HG03575 (cell line): Measurements from ENCODE around the gene NUTM1.
"Not testable (repeated sequence)": the region's sequence is repeated elsewhere in the genome, so short reads cannot be mapped to it uniquely, and the experiment has no call there.

Experiments used
- ATAC-seq: cut with Tn5 transposase; IDR thresholded peaks from one replicate; pipeline ENCODE4 v1.9.1; 2021; ENCODE audit not compliant: unreplicated experiment, insufficient number of reproducible peaks, low FRiP score; ENCODE audit errors: extremely low read depth

Gene NUTM1

DNA sequence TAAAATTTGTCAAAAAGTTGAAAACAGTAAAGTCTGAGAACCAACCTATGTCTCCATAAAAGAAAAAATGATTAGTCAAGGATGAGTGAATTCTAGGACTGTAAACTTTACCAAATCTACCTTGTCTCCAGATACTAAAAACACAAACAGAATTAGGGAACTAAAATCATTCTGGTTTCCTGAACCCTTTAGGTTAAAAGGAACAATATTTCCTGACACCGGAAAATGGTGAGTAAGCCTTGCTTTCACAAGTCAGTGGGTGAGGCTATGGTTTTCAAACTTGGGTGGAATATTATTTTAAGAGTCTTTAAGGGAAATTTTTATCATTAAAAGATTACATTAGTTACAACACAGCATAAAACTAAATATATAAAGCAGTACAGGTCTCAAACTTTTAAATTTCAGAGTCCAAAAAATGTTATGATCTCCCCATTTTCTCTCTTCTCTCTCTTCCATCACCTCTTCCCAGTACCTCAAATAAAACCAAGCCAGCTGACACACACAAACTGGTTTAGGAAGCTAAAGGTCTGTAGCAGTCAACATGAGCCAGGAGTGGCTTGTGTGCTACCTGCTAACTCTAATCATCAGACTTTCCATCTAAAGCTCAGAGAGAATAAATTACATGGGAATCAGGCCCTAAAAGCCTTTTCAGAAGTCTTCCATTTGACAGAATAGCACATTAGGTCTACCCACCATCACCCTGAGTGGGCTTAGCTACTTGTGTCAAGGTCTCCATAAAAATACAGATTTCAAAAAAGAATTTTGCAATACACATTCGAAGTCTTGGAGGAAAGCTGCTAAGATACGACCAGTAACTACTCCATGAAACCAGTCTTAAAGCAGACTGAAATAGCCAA, 7.7 kb upstream of the NUTM1 start:
- no peak for ATAC-seq

- ATAC-seq, result no peak
Observed at GRCh38 chr15:34336231-34336990, 6.7 kb upstream of the NUTM1 start.

GRCh38 chr15:34336991-34337556, 6.0 kb upstream of the NUTM1 start:
- ATAC-seq, result no peak

GRCh38 chr15:34337557-34338306, 5.4 kb upstream of the NUTM1 start, which contains the start of gene SLC12A6:
Gene SLC12A6, minus strand, starts transcription at chr15:34337781. Its CDS starts 1,101 bp downstream, at chr15:34336680.
- ATAC-seq, result no peak

- no peak for ATAC-seq
Observed at GRCh38 chr15:34338347-34338746, 4.8 kb upstream of the NUTM1 start.

DNA sequence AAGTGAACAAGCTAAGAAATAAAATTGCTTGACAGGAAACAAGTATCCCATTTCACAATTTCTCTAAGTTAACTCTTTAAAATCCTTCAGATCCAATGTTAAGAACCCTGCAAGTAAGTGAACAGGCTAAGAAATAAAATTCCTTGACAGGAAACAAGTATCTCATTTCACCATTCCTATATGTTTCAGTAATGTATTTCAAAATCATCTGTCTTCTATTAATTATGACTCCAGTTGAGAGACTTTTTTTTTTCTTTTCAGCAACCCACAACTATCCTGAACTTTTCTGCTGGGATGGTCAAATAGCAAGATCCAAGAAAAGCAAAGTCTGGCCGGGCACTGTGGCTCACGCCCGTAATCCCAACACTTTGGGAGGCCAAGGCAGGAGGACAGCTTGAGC, 3.2 kb upstream of the NUTM1 start:
- ATAC-seq, result no peak

- no peak for ATAC-seq
Observed at GRCh38 chr15:34341381-34342212, 1.5 kb upstream of the NUTM1 start.

DNA sequence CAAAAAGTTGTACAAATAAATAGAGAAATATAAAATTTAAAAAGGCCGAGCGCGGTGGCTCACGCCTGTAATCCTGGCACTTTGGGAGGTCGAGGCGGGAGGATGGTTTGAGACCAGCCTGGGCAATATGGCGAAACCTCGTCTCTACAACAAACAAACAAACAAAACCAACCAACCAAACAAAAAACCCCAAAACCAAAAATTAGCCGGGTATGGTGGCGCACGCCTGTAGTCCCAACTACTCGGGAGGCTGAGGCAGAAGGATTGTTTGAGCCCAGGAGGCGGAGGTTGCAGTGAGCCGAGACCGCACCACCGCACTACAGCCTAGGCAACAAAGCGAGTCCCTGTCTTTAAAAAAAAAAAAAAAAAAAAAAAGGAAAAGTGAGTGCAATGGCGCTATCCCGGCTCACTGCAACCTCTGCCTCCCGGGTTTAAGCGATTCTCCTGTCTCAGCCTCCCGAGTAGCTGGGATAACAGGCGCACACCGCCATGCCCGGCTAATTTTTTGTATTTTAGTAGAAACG, 840 bp upstream of the NUTM1 start:
- not testable (repeated sequence) for ATAC-seq

GRCh38 chr15:34347951-34348638, 5.0 kb downstream of the NUTM1 start:
- ATAC-seq, result no peak

- ATAC-seq, result no peak
Observed at GRCh38 chr15:34348735-34349300, 5.7 kb downstream of the NUTM1 start.

DNA sequence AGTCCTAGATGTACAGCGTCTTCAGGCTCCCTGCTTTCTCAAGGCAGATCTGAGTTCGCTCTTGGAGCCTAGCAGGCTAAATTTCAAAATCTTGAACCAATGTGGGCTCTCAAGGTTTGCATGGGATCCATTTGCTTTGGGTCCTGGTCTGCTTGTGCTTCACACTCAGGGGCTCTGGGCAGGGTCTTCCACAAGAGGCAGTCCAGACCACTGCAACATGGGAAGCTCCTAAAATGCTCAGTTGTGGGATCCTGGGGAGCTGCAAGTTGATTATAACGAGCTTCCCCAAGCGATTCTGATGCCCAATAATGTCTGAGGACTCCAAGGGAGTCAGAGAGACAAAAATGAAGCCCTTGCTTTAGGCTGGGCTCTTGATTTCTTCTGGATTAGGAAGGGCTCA, 6.7 kb downstream of the NUTM1 start:
- no peak for ATAC-seq

- not testable (repeated sequence) for ATAC-seq
Observed at GRCh38 chr15:34352996-34353395, 9.9 kb downstream of the NUTM1 start.

GRCh38 chr15:34353627-34354026, 10.5 kb downstream of the NUTM1 start:
- no peak for ATAC-seq

- ATAC-seq, result no peak
Observed at GRCh38 chr15:34354286-34354685, 11.2 kb downstream of the NUTM1 start.

- no peak for ATAC-seq
Observed at GRCh38 chr15:34355241-34355640, 12.1 kb downstream of the NUTM1 start.

DNA sequence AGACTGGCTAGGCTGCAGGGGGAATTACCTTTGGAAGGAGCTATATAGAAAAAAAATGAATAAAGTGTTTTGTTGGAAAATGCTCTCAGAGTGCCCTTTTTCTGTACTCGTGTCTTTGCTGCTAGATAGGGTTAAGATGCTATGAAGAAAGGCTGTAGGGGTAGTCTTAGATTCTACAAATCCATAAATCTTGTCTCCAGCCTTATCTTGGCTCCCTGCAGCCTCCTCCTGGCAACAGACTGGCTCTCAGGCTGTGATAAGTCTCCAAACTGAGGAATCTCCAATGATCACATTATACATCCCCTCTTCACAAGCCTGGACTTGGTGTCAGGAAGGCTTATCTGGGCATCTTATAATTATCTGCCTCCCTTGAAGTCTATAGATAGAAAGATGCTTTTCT, 14.5 kb downstream of the NUTM1 start:
- no peak for ATAC-seq

GRCh38 chr15:34358367-34358766, 15.3 kb downstream of the NUTM1 start:
- ATAC-seq, result no peak
